ENCODE data around the gene RNASEH2B. TPM values are rescaled to one million over a fixed set of nuclear protein-coding genes. Genes with fewer than 3 reads are reported as not detected.

RNASEH2B gene
- total and polyA plus RNA-seq, 2 experiments from 2014 or later: 39.0 to 64.8 TPM

GRCh38 chr13:50993934-50994333 is 84.3 kb downstream of the RNASEH2B start (continued):
- TF ChIP-seq STAT1 (IDR thresholded peaks at IDR 0.05; ENCODE audit: unreplicated experiment): no peak

GRCh38 chr13:50994651-50995050 is 85.1 kb downstream of the RNASEH2B start:
- Histone ChIP-seq H3F3A (replicated peaks; ENCODE audit: low read depth) (no peaks in the 10 kb centered on the region), H4K20me1 (replicated peaks; ENCODE audit: insufficient read depth) (no peaks in the 10 kb centered on the region), H3K9me2 (ENCODE audit: insufficient read depth) (0 out of 2 replicates have a peak, but pooled peaks cover under 1% of the 10 kb centered on the region), H3K27me3 (ENCODE audit: insufficient read depth) (no peaks in the 10 kb centered on the region), H3K36me3 (ENCODE audit: insufficient read depth) (no peaks in the 10 kb centered on the region), H3K27ac (ENCODE audit: low read depth) (no peak overlapping the region), H3K79me2 (replicated peaks; ENCODE audit: insufficient read depth) (no peaks in the 10 kb centered on the region), H2AFZ (peak overlapping the region; percentile 56; the same call in 1 of the 2 replicates), H3K4me3 (no peak overlapping the region), H3K4me2 (peak overlapping the region; percentile 19; the same call in 1 of the 2 replicates), H3K4me1 (ENCODE audit: insufficient read depth) (peaks cover 14% of the 10 kb centered on the region)
- DNase-seq (ENCODE audit: low spot score): no peak
- H3K36me3 Mint-ChIP-seq (ENCODE audit: low read depth): no peaks in the 10 kb centered on the region
- peaks cover 6% of the 10 kb centered on the region for H3K27me3 Mint-ChIP-seq (ENCODE audit: insufficient read depth, low read depth, poor library complexity)
- peaks cover 31% of the 10 kb centered on the region for H3K4me1 Mint-ChIP-seq
- no peak overlapping the region for H3K4me3 Mint-ChIP-seq
- TF ChIP-seq ZNF331 (CRISPR knock-in tag; IDR thresholded peaks at IDR 0.05; ENCODE audit: low read depth) (no peak), EZH2 (IDR thresholded peaks at IDR 0.05; ENCODE audit: low read depth, unreplicated experiment) (no peak), REST (IDR thresholded peaks at IDR 0.05; ENCODE audit: unreplicated experiment) (no peak), ZNF462 (CRISPR knock-in tag; IDR thresholded peaks at IDR 0.05) (no peak), POLR2AphosphoS5 (IDR thresholded peaks at IDR 0.05; ENCODE audit: low read depth) (no peak), EZH2phosphoT487 (IDR thresholded peaks at IDR 0.05; ENCODE audit: unreplicated experiment) (no peak)
- H3K27ac Mint-ChIP-seq: no peak overlapping the region
- no peak; the same call in 2 of the 3 replicates for ATAC-seq
- no peaks in the 10 kb centered on the region for H3K9me3 Mint-ChIP-seq

Data from GM23338 (cell line).